ENCODE results near the gene KATNAL2. TPM values are rescaled to one million over a fixed set of nuclear protein-coding genes. Genes with fewer than 3 reads are reported as not detected.

The KATNAL2 gene
- total RNA-seq, 1 experiment from 2014 or later = 12.1 TPM

DNA sequence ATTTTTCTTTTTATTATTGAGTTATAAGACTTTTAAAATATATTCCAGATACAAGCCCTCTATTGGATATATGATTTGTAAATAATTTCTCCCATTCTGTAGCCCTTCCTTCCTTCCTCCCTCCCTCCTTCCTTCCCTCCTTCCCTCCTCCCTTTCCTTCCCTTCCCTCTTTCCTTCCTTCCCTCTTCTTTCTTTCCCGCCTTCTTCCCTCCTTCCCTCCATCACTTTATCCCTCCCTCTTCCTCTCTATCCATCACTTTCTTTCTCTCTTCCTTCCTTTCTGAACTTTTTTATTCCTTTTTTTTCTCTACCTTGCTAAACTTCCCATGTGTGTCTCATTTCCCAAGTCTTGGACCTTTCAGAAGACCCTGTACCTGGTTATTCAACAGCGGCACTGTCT, 163.5 kb downstream of the KATNAL2 start:
- no peaks in the 10 kb centered on the region for H3K36me3 Mint-ChIP-seq
- TF ChIP-seq ZNF396 (CRISPR knock-in tag; IDR thresholded peaks at IDR 0.05; ENCODE audit: borderline replicate concordance) (no peak), MYBL2 (CRISPR knock-in tag; IDR thresholded peaks at IDR 0.05) (no peak), SP1 (CRISPR knock-in tag; conservative IDR thresholded peaks at IDR 0.05) (no peak), NR2C2 (CRISPR knock-in tag; IDR thresholded peaks at IDR 0.05) (no peak), NR1H2 (CRISPR knock-in tag; IDR thresholded peaks at IDR 0.05) (no peak), KAT7 (CRISPR knock-in tag; IDR thresholded peaks at IDR 0.05; ENCODE audit: borderline replicate concordance) (no peak), GABPB1 (CRISPR knock-in tag; IDR thresholded peaks at IDR 0.05) (no peak), FOXP1 (CRISPR knock-in tag; IDR thresholded peaks at IDR 0.05; ENCODE audit: borderline replicate concordance) (no peak)
- TF ChIP-seq, protein P1, sequence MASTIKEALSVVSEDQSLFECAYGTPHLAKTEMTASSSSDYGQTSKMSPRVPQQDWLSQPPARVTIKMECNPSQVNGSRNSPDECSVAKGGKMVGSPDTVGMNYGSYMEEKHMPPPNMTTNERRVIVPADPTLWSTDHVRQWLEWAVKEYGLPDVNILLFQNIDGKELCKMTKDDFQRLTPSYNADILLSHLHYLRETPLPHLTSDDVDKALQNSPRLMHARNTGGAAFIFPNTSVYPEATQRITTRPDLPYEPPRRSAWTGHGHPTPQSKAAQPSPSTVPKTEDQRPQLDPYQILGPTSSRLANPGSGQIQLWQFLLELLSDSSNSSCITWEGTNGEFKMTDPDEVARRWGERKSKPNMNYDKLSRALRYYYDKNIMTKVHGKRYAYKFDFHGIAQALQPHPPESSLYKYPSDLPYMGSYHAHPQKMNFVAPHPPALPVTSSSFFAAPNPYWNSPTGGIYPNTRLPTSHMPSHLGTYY (CRISPR knock-in tag; IDR thresholded peaks at IDR 0.05) = no peak
- TF ChIP-seq, protein P2, sequence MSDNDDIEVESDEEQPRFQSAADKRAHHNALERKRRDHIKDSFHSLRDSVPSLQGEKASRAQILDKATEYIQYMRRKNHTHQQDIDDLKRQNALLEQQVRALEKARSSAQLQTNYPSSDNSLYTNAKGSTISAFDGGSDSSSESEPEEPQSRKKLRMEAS (CRISPR knock-in tag; IDR thresholded peaks at IDR 0.05) = no peak
- TF ChIP-seq, protein P3, sequence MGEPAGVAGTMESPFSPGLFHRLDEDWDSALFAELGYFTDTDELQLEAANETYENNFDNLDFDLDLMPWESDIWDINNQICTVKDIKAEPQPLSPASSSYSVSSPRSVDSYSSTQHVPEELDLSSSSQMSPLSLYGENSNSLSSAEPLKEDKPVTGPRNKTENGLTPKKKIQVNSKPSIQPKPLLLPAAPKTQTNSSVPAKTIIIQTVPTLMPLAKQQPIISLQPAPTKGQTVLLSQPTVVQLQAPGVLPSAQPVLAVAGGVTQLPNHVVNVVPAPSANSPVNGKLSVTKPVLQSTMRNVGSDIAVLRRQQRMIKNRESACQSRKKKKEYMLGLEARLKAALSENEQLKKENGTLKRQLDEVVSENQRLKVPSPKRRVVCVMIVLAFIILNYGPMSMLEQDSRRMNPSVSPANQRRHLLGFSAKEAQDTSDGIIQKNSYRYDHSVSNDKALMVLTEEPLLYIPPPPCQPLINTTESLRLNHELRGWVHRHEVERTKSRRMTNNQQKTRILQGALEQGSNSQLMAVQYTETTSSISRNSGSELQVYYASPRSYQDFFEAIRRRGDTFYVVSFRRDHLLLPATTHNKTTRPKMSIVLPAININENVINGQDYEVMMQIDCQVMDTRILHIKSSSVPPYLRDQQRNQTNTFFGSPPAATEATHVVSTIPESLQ (CRISPR knock-in tag; IDR thresholded peaks at IDR 0.05) = no peak
- TF ChIP-seq, protein P4, sequence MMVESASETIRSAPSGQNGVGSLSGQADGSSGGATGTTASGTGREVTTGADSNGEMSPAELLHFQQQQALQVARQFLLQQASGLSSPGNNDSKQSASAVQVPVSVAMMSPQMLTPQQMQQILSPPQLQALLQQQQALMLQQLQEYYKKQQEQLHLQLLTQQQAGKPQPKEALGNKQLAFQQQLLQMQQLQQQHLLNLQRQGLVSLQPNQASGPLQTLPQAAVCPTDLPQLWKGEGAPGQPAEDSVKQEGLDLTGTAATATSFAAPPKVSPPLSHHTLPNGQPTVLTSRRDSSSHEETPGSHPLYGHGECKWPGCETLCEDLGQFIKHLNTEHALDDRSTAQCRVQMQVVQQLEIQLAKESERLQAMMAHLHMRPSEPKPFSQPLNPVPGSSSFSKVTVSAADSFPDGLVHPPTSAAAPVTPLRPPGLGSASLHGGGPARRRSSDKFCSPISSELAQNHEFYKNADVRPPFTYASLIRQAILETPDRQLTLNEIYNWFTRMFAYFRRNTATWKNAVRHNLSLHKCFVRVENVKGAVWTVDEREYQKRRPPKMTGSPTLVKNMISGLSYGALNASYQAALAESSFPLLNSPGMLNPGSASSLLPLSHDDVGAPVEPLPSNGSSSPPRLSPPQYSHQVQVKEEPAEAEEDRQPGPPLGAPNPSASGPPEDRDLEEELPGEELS (CRISPR knock-in tag; IDR thresholded peaks at IDR 0.05) = no peak
- TF ChIP-seq, protein P5, sequence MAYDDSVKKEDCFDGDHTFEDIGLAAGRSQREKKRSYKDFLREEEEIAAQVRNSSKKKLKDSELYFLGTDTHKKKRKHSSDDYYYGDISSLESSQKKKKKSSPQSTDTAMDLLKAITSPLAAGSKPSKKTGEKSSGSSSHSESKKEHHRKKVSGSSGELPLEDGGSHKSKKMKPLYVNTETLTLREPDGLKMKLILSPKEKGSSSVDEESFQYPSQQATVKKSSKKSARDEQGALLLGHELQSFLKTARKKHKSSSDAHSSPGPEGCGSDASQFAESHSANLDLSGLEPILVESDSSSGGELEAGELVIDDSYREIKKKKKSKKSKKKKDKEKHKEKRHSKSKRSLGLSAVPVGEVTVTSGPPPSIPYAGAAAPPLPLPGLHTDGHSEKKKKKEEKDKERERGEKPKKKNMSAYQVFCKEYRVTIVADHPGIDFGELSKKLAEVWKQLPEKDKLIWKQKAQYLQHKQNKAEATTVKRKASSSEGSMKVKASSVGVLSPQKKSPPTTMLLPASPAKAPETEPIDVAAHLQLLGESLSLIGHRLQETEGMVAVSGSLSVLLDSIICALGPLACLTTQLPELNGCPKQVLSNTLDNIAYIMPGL (CRISPR knock-in tag; IDR thresholded peaks at IDR 0.05) = no peak
- ATAC-seq (no peak), DNase-seq (ENCODE audit: low spot score) (no peak)
- ChIA-PET CTCF (no interaction called here), POLR2A (no interaction called here)
- H3K9me3 Mint-ChIP-seq = no peaks in the 10 kb centered on the region
- H3K4me3 Mint-ChIP-seq = no peak overlapping the region
- peaks cover 4% of the 10 kb centered on the region for H3K4me1 Mint-ChIP-seq
- H3K27ac Mint-ChIP-seq = no peak overlapping the region
- no peaks in the 10 kb centered on the region for H3K27me3 Mint-ChIP-seq (ENCODE audit: low read depth)

DNA sequence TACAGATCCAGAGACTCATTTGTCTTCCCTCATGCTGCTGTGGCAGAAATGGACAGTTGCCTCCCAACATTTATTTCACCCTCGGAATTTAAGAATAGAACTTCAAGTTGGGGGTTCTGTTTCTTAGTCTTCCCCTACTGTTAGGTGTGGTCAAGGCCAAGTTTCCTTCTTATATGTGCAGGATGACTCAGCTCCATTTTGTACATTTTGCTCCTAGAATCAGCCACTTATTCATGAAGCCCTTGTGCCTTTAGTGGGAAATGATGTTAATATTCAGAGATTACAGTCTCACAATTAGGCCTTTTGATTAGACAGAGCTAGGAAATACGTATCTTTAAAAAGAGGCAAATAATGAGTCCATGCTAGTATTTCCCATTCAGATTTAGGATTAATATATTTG, 164.2 kb downstream of the KATNAL2 start:
- TF ChIP-seq ZNF396 (CRISPR knock-in tag; IDR thresholded peaks at IDR 0.05; ENCODE audit: borderline replicate concordance) = no peak
- ATAC-seq = no peak
- no peak overlapping the region for H3K4me3 Mint-ChIP-seq
- H3K4me1 Mint-ChIP-seq = peaks cover 4% of the 10 kb centered on the region
- H3K27me3 Mint-ChIP-seq (ENCODE audit: low read depth) = no peaks in the 10 kb centered on the region
- no peak overlapping the region for H3K27ac Mint-ChIP-seq
- CTCF ChIA-PET = no interaction called here
- POLR2A ChIA-PET = no interaction called here
- H3K9me3 Mint-ChIP-seq = no peaks in the 10 kb centered on the region
- no peak for DNase-seq (ENCODE audit: low spot score)
- H3K36me3 Mint-ChIP-seq = no peaks in the 10 kb centered on the region

DNA sequence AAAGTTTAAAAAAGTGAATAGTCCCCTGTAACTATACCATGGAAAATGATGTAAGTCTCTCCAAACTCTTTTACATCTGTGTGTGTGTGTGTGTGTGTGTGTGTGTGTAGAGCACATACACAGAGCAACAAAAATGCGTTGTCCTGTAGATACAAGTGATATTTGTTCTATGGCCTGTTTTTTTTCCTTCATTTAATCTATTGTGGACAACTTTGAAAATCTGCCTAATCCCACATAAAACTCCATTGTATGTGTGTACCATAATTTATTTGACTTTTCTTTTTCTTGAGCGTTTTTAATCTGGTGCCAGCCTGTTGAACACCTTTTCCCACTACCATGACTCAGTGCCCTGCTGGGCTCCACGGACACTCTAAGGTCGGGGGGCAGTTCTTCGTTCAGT, 170.3 kb downstream of the KATNAL2 start:
- Mint-ChIP-seq H3K4me1 (peaks cover 4% of the 10 kb centered on the region), H3K36me3 (no peaks in the 10 kb centered on the region), H3K27me3 (ENCODE audit: low read depth) (no peaks in the 10 kb centered on the region), H3K9me3 (no peaks in the 10 kb centered on the region), H3K4me3 (no peak overlapping the region), H3K27ac (no peak overlapping the region)
- TF ChIP-seq ZNF138 (CRISPR knock-in tag; conservative IDR thresholded peaks at IDR 0.05) (no peak), RORB (CRISPR knock-in tag; IDR thresholded peaks at IDR 0.05) (no peak), GABPB1 (CRISPR knock-in tag; IDR thresholded peaks at IDR 0.05) (no peak), KAT7 (CRISPR knock-in tag; IDR thresholded peaks at IDR 0.05; ENCODE audit: borderline replicate concordance) (no peak)
- ChIA-PET CTCF (no interaction called here), POLR2A (no interaction called here)
- DNase-seq (ENCODE audit: low spot score) (no peak), ATAC-seq (no peak)

Data from WTC11 (cell line).